HG02759 (cell line): ENCODE results near the gene UPP1.
"Not testable (repeated sequence)": the region's sequence is repeated elsewhere in the genome, so short reads cannot be mapped to it uniquely, and the experiment has no call there.

ENCODE experiments used
- ATAC-seq: cut with Tn5 transposase; IDR thresholded peaks from one replicate; pipeline ENCODE4 v1.9.1; 2021; ENCODE audit warnings: mild to moderate bottlenecking, moderate library complexity; ENCODE audit not compliant: unreplicated experiment

UPP1 gene

DNA sequence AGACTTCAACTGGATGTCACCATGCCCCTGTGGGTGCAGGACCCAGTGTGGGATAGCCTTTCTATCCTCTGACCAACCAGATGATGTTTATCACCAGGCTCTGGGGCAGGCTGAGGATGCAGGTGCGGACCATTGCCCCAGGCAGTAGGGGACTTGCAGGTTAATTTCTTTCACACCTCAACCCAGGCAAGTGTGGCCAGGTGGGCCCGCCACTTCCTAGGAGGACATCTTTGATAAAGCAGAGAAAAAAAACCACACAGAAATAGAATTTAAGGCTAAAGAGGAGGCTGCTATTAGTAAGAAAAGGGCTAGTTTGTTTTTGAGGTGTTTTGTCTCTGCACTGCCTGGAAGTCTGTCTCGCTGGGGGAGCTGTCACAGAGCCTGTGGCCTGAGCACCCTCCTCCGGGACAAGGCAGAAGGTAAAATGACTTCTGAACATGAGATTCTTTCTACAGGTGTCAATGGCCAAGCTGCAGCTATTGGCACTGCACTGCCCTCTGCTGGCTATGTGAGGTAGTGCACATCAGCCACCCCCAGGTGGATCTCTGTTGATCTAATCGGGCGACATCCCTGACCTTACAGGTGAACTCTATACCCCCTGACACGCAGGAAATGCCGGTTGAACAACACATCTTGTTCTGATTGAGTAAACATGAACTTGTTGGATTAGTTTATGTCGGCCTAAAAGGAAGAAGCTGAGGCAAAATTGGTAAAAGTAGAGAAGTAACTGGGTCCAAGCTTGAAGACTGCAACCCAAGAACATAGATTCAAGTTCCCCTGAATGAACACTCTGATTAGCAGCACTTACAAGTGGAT, 21.0 kb downstream of the UPP1 start:
- ATAC-seq: peak; percentile 93

DNA sequence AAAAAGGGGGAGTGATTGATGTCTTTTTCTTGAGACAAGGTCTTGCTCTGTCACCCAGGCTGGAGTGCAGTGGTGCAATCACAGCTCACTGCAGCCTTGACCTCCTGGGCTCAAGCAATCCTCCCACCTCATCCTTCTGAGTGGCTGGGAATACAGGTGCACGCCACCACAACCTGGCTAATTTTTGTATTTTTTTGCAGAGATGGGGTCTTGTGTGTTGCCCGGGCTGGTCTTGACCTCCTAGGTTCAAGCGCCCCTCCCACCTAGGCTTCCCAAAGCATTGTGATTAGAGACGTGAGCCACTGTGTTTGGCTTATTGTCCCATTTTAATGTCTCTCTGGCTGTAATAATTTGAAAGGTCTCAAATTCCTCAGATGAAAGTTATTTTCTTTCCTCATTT, 21.8 kb downstream of the UPP1 start:
- no peak for ATAC-seq

DNA sequence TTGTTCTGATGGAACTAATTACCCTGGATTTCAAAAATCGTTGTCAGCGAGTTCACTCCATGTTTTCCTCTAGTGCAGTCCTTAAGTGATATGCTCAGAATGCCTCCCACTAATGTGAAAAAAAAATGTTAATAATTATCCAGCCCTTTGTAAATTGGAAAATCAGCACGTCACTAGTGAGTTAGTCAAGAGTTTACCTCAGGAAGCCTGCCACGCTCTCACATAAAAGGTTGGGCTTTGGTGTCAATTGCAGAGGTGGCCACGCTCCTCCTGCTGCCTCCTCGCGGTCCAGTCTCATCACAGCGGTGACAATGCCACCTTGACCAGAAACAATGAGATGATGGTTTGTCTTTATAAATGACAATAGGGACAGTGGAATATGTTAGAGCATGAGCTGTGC, 22.5 kb downstream of the UPP1 start:
- no peak for ATAC-seq

DNA sequence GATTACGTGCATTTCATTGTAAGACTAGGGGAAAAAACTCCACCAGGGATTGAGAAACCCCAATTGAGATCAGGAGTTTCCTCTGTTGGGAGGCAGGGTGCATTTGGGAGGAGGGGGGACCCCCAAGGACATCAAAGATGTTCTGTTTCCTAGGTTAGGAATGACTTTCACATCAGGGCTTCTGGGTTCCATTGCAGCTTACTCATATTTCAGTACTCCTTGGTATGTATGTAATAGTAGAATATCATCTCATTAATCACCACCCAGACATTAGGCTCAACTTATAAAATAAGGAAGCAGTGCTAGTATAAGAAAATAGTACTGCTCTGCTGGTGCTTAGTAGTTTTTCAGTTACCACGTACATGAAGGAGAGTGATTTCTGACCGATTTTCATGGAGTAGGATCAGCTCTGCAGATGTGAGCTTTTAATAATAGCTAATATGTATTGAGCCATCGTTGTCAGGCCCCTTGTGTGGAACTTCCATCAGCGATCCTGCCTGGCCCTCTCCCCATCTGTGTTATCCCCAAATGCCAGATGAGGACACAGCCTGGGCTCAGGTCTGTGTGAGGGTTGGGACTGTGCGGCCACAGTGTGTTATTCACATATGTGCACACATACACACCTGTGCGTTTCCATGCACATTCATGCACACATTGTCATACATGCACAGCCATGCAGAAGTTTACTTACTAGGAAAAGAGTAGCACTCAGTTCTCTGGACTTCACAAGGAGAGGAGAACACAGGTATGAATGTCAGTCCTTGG, 23.5 kb downstream of the UPP1 start:
- no peak for ATAC-seq

DNA sequence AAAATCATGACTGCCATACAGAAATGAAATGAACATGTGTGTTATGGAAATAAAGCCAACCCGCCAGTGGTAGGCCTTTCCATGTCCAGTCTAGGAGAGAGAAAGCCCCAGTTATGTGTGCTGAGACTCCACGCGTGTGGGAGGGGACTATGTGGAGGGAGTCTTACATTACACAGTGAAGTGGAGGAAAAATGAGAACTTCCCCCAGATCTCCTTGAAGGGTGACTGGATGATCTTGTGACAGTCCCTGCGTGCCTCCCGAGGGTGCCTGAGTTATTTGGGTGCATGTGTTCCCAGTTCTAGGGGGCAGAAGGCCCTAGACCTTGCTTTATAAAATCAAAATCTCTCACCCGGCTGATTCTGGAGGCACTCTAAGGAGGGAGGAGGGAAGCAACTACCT, 24.2 kb downstream of the UPP1 start:
- no peak for ATAC-seq

DNA sequence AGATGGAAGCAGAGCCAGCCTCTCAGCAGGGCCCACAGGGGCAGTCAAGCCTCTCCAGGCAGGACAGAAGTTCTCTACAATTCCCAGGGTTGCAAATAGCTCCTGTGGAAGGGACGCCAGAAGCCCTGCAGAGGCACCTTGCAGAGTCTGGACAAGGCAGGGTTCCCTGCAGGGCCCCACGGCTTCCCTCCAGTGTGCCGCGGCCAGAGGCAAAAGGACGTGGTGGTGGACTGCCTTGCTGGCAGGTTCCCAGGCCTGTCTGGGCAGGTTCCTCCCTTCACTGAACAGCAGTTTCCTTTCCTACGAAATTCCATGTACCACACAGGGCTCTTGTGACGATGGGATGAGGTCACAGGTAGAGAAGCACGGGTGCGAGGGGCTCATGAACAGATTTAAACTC, 25.1 kb downstream of the UPP1 start:
- no peak for ATAC-seq

DNA sequence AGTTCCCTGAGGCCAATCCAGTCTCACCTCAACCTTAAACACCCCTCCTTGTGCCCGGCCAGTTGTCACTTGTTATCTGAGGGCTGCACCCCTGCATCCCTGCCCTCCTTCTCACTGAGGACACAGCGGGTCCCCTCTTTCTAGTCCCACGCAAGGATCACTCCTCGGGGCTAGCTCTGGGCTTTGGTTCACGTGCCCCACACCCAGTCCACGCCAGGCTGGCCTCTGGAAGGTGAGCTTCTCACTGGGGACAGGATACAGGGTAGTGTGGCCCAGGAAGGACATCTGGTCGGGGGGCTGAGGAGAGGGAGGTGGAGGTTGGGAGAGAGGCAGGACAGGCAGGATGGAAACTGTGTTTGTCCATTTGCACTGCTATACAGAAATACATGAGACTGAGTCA, 25.5 kb downstream of the UPP1 start:
- no peak for ATAC-seq

DNA sequence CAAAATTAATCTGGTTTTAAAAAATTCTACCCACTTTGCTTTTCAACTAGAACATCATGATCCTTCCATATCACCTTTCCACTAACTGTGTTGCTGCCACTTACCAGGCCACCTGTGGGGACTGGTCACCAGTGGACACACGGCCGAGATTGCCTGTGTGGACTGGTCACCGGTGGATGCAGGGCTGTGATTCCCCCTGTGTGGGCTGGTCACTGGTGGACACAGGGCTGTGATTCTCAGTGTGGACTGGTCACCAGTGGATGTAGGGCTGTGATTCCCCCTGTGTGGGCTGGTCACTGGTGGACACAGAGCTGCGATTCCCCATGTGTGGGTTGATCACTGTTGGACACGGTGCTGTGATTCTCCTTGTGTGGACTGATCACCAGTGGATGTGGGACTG, 27.0 kb downstream of the UPP1 start:
- no peak for ATAC-seq

DNA sequence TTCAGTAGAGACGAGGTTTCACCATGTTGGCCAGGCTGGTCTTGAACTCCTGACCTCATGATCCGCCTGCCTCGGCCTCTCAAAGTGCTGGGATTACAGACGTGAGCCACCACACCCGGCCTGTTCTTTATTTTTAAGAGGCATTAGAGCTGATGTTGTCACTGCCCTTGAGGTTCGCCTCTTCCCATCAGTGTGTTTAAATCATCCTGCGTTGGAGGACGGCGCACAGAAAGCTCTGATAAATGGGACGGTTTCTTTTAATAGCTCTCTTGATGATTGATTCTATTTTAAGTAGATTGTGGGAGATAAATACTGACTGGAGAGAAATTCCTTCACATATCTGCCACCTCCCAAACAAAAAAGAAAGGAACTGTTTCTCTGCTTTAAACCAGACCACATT, 29.0 kb downstream of the UPP1 start:
- no peak for ATAC-seq

DNA sequence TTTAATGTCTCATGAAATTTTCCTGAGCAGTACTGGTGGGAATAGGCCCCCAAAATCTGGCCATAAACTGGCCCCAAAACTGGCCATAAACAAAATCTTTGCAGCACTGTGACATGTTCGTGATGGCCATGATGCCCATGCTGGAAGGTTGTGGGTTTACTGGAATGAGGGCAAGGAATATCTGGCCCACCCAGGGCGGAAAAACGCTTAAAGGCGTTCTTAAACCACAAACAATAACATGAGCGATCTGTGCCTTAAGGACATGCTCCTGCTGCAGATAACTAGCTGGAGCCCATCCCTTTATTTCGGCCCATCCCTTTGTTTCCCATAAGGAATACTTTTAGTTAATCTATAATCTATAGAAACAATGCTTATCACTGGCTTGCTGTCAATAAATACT, 31.5 kb downstream of the UPP1 start:
- ATAC-seq: not testable (repeated sequence)

DNA sequence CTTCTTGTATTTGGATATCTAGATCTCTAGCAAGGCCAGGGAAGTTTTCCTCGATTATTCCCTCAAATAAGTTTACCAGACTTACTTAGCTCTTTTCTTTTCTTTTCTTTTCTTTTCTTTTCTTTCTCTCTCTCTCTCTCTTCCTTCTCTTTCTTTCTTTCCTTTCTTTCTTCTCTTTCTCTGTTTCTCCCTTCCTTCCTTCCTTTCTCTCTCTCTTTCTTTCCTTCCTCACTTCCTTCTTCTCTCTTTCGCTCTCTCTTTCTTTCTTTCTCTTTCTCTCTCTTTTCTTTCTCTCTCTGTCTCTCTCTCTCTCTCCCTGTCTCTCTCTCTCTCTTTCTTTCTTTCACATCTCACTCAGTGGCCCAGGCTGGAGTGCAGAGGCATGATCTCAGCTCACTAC, 37.0 kb downstream of the UPP1 start:
- ATAC-seq: no peak

DNA sequence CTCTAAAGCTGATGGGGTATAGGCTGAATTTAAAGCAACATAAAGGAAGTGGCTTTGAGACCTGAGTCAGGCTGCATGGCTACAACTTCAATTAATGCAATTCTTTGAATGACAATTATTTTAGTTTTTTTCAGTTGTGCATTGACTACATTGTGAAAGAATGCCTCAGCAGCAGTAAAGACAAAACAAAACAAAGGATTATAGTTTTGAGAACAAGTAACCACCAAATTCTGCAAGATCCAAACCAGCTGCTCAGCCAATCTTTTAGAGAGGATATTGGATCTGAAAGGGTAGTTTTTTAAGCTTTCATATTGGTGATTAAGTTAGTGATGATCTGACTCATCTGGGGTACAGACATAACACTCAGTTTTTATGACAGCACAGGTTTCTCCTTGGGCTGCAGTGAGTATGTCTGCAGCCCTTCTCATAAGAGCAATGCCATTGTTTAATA, 41.6 kb downstream of the UPP1 start:
- ATAC-seq: peak; percentile 60

DNA sequence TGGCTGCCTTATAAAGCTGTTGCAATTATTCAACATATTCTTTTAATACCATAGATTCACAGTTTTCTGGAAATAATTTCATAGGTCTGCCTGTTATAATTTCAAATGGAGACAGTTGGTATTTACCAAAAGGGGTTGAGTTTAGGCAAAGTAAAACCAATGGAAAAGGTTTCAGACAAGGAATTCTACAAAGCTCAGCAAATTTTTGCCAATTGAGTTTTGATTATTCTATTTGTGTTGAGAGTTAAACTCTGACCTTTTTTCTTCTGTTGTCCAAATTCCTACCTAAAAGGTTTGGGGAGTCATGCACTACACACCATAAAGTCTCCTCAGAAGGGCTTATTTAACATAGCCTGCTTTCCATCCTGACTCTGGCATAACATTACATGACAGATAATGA, 43.7 kb downstream of the UPP1 start:
- ATAC-seq: no peak

DNA sequence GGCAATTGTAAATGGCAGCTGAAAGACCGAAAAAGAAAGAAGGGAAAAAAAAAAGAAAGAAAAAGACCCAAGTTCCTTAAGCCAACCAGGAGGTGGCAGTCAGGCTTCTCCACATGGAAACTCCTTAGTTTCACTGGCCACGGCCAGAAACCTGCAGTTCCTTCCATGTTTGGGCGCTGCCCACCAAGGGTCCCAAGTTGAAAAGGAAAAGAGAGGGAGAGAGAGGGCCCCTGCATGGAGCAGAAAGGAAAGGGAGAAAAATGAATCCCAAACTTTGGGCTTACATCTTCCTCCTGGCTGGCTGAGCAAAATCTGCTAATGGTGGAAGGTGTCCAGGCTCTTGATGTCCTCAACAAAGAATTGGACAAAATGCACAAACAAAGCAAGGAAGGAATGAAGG, 50.4 kb downstream of the UPP1 start:
- ATAC-seq: no peak

DNA sequence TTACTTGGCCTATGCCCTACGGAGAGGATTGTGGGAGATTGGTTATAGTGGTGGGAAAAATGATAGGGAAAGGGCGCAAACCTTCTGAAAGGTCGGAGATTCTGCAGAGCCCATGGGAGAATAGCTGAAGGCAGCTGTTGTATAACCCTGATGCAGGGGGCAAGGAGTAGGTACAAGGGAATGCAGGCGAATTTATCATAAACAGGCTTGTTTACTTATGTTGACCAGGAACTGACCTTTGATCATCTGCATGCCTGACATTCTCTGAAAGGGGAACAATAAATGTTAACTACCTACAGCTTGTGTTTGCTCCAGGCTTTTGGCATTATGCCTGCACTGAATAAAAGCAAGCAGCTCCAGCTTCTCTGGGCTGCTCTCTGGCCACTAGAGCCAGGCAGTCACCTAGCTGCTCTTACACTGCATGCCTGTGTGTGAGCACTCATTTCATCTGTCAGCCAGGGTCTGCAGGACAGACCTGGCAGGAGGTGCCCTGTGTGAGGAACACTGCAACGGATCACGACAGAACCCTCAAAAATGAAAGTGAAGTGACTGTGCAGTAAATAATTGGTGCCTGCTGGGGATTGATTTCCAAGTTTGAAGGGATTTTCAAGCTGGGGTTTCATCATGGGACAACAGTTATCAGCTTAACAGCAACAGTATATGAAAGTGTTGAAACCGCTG, 51.1 kb downstream of the UPP1 start:
- ATAC-seq: no peak

DNA sequence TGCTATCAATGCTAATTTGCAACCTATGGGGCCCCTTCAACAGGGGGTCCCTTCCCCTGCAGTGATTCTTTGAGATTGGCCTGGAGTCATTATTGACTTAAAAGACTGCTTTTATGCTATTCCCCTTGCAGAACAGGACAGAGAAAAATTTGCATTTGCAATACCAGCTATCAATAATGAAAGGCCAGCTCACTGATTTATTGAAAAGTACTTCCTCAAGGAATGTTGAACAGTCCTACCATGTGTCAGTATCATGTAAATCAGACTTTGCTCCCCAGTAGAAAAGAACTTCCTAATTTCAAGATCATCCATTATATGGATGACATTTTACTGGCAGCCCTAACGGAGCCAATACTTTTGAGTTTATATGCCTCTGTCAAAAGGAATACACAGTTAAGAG, 52.5 kb downstream of the UPP1 start:
- ATAC-seq: no peak

DNA sequence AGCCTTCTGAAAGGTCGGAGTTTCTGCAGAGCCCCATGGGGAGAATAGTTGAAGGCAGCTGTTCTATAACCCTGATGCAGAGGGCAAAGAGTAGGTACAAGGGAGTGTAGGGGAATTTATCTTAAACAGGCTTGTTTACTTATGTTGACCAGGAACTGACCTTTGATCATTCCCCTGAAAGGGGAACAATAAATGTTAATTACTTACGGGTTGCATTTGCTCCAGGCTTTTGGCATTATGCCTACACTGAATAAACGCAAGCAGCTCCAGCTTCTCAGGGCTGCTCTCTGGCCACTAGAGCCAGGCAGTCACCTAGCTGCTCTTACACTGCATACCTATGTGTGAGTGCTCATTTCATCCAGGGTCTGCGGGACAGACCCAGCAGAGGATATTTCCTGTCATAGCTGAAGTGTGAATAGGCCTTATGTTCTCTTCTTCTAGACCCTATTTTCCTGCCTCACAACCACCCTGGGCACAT, 55.3 kb downstream of the UPP1 start:
- ATAC-seq: no peak

DNA sequence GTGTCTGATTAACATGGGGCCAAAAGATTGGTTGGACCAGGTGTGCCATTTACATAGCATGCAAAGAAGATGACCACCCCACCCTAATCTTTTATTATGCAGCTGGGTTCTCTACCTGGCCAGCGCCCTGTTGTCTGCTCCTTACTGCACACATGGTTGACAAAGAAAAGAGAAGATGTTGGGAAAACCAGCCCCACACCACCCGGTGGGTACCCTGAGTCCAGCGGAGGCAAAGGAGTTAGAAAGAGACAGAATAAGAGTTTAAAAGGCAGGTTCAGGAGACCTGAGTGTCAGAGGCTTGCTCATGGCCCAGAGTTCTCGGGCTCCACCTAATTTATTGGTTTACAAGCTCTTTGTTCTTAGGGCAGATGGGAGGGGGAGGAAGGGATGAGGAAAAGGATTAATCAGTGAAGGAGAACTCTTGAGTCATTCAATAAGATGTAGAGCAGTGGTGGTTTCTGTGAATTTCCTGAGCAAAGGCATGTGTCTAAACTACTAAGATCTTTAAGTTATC, 58.1 kb downstream of the UPP1 start:
- ATAC-seq: no peak

DNA sequence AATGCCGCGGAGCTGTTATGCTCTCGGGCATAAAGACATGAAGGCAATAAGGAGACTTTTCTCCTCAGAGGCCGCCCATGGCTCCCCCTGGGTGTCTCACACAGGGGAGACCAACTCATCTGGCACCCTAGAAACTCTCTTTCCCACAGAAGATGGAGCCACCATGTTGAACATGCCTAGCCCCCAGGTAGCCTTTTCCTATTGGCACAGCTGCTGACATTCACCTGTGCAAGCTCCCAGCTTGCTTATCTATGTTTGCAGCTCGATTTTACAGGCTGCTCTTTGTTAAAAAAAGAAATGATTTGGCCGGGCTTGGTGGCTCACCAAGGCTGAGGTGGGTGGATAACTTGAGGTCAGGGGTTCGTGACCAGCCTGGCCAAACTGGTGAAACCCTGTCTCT, 58.6 kb downstream of the UPP1 start:
- ATAC-seq: not testable (repeated sequence)

DNA sequence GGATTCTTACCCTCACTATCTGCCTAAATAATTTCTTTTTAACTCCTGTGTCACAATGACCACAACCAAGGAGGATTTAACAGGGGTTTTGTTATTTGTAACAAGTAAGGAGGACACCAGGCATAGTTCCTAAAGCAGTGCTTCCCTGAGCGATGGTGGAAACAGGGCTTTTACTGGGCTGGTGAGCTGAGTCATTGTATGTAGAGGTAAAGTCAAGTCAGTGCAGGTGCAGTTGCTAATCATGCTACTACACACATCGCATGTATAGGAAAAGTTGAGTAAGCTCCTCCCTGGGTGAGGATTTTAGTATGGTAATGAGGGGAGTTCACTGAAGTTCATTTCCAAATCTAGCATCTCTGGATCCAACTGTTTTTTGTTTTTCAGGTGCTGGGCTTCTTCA, 59.2 kb downstream of the UPP1 start:
- no peak for ATAC-seq

DNA sequence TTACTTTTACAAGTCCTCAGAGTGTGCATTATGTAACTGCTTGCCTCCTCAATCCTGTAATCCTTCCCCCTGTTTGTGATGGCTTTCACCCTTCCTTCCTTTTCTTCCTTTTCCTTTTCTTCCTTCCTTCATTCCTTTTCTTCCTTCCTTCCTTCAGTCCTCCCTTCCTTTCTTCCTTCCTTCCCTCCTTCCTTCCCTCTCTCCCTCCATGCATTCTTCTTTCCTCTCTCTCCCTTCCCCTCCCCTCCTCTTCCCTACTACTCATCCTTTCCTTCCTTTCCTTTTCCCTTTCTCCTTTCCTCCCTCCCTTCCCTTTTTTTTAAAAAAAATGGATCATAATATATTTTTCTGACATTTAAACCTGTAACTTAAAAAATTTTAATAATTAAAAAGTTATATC, 60.0 kb downstream of the UPP1 start:
- ATAC-seq: no peak
